ENCODE measurements around the gene FBXL17.

Gene FBXL17

GRCh38 chr5:108375768-108376167 is 6.1 kb downstream of the FBXL17 start:
- no peak for DNase-seq

- DNase-seq = no peak
These were observed 8.5 kb downstream of the FBXL17 start for GRCh38 chr5:108373426-108373825.

DNA sequence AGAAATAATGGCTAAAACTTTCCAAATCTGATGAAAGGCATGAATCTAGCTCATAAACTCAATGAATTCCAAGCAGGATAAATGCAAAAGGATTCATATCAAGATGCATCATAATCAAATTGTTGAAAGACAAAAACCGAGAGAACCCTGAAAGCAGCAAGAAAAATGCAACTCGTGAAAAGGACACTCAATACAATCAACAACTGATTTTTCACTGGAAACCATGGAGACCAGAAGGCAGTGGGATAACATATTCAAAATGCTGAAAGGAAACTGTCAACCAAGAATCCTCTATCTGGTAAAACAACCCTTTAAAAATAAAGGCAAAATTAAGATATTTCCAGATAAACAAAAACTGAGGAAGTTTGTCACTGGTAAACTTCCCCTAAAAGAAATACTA is 9.5 kb downstream of the FBXL17 start:
- no peak for DNase-seq

DNA sequence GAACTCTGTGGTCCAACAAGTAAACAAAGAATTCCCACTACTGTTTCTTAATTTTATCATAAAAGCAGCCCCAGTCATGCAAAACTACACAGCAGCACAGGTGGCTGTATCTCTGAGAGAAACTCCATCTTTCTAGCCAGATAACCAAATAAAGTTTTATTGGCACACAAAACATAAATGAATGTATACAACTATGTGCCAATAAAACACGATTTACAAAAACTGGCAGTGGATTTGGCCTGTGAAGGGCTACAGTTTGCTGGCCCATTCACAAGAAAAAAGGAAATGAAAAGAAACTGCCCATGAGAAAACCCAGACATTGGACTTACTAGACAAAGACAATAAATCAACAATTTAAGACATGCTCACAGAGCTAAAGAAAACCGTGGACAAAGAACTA is 10.6 kb downstream of the FBXL17 start:
- DNase-seq = no peak

GRCh38 chr5:108369167-108369566 is 12.7 kb downstream of the FBXL17 start:
- DNase-seq = no peak

DNA sequence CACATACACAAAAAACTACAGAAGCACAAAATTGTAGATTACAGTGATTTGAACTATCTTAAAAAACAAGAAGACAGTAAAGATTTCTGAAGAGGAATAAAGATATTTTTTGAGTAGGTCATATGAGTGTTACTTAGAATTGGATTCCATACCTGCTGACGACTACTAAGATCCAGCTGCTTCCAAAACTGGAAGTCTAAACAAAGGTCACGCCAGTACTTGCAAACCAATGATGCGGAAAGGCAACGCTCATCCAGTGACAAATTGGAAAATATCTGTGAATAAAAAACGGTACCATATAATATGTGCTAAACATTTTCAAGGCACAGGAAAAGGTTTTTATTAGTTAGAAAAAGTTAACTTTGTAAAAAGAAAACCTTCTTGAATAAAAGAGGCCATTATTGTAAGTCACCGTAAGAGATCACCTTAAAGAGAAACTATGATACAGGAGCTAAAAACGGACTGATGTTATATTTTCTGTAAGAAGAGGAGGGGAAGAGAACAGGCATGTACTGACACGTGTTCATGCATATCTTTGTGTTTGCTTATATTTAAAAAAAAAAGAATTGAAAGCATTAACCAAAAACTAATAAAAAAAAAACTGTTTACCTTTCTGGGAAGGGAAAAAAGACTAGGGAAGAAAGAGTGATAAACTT is 14.1 kb downstream of the FBXL17 start:
- DNase-seq = no peak

GRCh38 chr5:108366500-108366899 is 15.4 kb downstream of the FBXL17 start:
- no peak for DNase-seq

GRCh38 chr5:108361771-108362170 is 20.1 kb downstream of the FBXL17 start:
- no peak for DNase-seq

- no peak for DNase-seq
These were observed 20.7 kb downstream of the FBXL17 start for GRCh38 chr5:108361239-108361638.

- DNase-seq = no peak
These were observed 21.6 kb downstream of the FBXL17 start for GRCh38 chr5:108360280-108360679.

DNA sequence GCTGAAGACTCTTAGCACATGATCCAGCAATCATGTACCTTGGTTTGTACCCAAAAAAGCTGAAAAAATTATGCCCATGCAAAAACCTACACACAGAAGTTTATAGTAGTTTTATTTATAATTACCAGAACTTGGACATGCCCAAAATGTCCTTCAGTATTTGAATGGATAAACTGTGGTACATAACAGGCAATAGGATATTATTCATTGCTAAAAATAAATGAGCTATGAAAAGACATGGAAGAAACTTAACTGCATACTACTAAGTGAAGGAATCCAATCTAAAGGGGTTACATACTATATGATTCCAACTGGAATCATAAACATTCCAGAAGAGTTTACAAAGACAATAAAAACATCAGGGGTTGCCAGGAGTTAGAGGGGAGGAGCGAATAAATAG is 25.6 kb downstream of the FBXL17 start:
- DNase-seq = no peak

DNA sequence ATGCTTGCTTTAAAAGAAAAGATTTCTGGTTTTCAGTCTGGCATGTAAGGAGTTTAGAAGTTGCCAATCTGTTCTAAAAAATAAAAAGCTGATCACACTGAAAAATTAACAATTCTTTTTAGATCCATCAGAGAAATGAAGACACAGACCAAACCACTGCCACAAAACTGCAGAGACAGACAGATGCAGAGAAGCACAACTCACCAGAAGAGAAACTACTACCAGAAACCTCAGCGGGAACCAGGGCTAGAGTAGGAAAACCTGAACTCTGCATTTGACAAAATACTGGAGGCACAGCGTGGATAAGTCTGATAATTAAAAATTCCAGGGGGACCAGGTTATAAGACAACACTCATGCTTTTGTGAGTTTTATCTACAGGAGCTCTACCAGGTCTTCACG is 28.8 kb downstream of the FBXL17 start:
- no peak for DNase-seq

GRCh38 chr5:108345541-108346171 is 36.2 kb downstream of the FBXL17 start:
- DNase-seq = peak in 1 of 58 donors; percentile 12

- no peak for DNase-seq
These were observed 37.6 kb downstream of the FBXL17 start for GRCh38 chr5:108344103-108344822.

GRCh38 chr5:108341866-108342265 is 40.0 kb downstream of the FBXL17 start:
- no peak for DNase-seq

- no peak for DNase-seq
These were observed 41.8 kb downstream of the FBXL17 start for GRCh38 chr5:108340131-108340530.

GRCh38 chr5:108339220-108339619 is 42.7 kb downstream of the FBXL17 start:
- no peak for DNase-seq

GRCh38 chr5:108334225-108334624 is 47.7 kb downstream of the FBXL17 start:
- no peak for DNase-seq

- DNase-seq = no peak
These were observed 54.9 kb downstream of the FBXL17 start for GRCh38 chr5:108326982-108327381.

DNA sequence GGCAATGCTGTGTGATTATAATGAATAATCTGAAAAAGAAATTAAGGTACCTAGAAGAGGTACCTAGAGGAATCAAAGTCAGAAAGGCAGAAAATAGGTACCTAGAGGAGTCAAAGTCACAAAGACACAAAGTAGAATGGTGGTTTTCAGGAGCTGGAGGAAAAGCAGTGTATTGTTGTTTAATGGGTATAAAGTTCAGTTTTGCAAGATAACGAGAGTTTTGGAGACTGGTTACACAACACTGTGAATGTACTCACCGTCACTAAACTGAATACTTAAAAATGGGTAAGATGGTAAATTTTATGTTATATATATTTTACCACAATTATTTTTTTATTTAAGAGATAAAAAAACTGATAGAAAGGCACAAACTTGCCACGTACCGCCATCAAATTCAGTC is 57.0 kb downstream of the FBXL17 start:
- no peak for DNase-seq

DNA sequence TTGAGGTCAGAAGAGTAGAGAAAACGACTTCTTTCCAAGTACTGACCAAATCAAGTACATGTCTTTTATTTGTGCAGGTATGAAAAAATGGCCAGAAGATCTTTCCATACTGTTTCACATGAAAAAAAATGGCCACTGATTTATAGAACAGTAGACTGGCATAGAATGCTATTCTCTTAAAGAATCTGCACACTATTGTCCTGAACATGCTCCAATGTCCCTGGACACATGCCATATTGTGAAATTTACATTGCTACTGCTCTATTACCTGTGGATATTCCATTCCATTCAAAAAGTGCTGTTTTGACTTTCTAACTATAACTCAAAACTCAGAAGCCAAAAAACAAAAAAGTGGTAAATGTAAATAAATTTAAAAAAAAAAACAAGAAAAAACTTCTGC is 60.6 kb downstream of the FBXL17 start:
- no peak for DNase-seq

DNA sequence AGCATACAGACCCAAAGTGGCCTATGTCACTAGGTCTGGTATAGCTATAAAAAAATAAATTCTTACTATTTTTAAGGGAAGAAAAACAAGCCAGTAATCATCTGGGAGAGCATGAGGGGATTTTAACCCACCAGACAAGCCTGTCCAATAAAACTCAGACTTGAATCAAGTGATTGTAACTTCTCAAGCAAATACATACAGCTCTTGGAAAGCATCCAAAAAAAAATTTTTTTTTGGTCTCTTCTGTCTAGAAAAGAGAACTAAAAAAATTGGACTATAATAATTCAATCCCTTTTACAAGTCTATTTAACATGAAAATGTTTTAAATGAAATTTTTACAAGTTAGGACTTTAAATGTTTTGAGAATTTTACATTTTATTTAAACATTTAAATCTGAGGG is 61.7 kb downstream of the FBXL17 start:
- DNase-seq = no peak

DNA sequence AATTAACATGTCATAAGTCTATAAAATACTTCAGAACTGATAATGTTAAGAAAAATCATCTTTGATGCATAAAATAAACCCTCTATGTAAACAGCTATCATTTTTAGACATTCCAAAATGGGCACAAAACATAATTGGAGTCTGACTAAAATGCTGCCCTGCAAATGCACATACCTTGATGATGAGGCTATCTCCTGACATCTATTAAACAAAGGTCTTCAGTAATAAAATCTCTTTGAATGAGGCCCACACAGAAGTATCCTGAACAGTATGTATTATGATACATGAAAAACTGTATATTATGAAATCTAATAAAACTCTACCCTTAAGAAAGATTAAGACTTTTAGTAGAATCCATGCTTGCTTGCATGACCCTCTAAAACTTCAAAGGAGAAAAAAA is 66.1 kb downstream of the FBXL17 start:
- DNase-seq = no peak
